ENCODE results near the gene FASLG.

FASLG gene

DNA sequence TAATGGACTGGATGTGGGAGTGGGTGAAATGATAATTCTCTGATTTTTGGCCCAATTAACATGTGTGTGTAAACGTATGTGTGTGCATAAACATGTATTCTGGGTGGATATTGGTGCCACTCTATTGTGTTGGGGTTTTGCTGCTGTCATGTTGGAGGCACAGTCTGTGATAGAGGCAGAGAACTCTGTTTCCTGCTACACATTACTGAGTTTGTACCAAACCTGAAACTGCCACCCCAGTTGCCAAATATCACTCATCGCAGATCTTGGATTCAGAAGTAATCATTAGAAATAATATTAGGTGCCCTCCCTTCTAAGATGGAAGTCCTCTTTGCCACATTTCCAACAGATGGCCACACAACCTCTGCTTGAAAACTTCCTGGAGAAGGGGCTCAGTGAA lies 13.8 kb downstream of the FASLG start:
- Histone ChIP-seq H2AFZ (ENCODE audit: low read depth) (no peak overlapping the region), H3K27me3 (ENCODE audit: insufficient read depth, low read depth) (no peaks in the 10 kb centered on the region)

DNA sequence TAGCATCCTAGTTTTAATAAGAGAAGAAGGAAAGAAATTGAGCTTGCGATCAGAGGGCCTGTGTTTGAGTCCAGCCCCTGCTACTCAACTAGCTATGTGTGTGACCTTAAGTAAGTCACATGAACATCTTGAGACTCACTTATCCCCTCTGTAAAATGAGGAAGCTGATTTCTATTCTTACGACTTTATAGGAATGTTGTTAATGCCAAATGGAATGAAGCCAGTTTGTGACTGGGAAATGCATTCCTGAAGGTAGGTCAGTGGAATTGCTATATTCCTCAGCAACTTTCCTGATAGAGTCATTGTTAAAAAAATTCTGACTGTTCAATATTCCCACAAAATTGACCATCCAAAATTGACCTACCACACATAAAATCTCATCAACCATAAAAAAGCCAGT lies 14.9 kb downstream of the FASLG start:
- Histone ChIP-seq H3K27ac (no peak overlapping the region), H3K4me1 (ENCODE audit: low read depth, poor library complexity, severe bottlenecking) (no peaks in the 10 kb centered on the region), H3K4me3 (IDR thresholded peaks at IDR 0.05; ENCODE audit: insufficient read depth, low read depth, low read length) (no peak overlapping the region), H3K27me3 (ENCODE audit: insufficient read depth, low read depth) (no peaks in the 10 kb centered on the region), H3K9ac (no peak overlapping the region), H2AFZ (ENCODE audit: low read depth) (no peak overlapping the region), H4K20me1 (ENCODE audit: insufficient read depth) (no peaks in the 10 kb centered on the region), H3K4me2 (no peak overlapping the region), H3K36me3 (ENCODE audit: insufficient read depth) (no peaks in the 10 kb centered on the region), H3K79me2 (ENCODE audit: insufficient read depth, low read depth) (no peaks in the 10 kb centered on the region)
- TF ChIP-seq, protein P1, sequence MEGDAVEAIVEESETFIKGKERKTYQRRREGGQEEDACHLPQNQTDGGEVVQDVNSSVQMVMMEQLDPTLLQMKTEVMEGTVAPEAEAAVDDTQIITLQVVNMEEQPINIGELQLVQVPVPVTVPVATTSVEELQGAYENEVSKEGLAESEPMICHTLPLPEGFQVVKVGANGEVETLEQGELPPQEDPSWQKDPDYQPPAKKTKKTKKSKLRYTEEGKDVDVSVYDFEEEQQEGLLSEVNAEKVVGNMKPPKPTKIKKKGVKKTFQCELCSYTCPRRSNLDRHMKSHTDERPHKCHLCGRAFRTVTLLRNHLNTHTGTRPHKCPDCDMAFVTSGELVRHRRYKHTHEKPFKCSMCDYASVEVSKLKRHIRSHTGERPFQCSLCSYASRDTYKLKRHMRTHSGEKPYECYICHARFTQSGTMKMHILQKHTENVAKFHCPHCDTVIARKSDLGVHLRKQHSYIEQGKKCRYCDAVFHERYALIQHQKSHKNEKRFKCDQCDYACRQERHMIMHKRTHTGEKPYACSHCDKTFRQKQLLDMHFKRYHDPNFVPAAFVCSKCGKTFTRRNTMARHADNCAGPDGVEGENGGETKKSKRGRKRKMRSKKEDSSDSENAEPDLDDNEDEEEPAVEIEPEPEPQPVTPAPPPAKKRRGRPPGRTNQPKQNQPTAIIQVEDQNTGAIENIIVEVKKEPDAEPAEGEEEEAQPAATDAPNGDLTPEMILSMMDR (conservative IDR thresholded peaks at IDR 0.05; ENCODE audit: low read depth, low read length): no peak

More for the DNA sequence above, 13.8 kb downstream of the FASLG start:
- Histone ChIP-seq H3K4me2 (no peak overlapping the region), H3K36me3 (ENCODE audit: insufficient read depth) (no peaks in the 10 kb centered on the region), H3K9ac (no peak overlapping the region), H3K79me2 (ENCODE audit: insufficient read depth, low read depth) (no peaks in the 10 kb centered on the region), H3K4me1 (ENCODE audit: low read depth, poor library complexity, severe bottlenecking) (no peaks in the 10 kb centered on the region), H3K4me3 (IDR thresholded peaks at IDR 0.05; ENCODE audit: insufficient read depth, low read depth, low read length) (no peak overlapping the region), H4K20me1 (ENCODE audit: insufficient read depth) (no peaks in the 10 kb centered on the region), H3K27ac (no peak overlapping the region)
- TF ChIP-seq, protein P1 (conservative IDR thresholded peaks at IDR 0.05; ENCODE audit: low read depth, low read length): no peak

DNA sequence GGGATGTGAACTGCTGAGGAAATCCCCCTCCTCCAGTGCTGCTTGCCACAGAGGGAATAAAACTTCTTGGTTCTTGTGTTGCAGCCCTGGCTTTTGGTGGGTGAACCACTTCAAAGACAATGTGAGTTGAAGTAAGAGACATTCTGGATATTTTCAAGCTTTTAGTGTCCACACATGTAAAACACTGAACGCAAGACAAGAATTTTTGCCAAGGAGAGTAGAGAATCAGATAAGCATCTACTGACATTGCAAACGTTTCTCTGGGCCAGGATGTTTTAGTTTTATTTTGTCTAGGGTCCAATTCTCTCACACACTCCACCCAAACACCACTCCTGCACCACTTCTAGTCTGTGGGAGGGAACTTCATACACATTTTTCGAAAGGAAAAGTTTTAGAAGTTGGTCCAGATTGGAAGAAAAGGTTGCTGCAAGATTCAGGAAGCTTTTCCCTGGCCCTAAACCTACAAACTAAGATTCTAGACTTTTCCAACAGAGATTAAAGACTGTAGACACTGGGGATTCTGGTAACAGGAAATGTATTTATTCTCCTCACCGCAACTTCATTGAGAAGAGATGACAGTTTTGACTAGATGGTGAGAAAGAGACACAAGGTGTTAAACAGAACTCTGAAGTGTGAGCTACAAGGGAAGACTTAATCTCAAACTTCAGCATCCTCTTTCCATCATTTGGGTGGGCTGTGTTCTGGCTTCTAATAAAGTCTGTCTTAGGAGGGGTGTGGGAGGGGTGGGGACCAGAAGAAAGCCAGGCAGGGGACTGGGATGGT lies 16.1 kb downstream of the FASLG start:
- no peak overlapping the region for H3K27ac ChIP-seq

DNA sequence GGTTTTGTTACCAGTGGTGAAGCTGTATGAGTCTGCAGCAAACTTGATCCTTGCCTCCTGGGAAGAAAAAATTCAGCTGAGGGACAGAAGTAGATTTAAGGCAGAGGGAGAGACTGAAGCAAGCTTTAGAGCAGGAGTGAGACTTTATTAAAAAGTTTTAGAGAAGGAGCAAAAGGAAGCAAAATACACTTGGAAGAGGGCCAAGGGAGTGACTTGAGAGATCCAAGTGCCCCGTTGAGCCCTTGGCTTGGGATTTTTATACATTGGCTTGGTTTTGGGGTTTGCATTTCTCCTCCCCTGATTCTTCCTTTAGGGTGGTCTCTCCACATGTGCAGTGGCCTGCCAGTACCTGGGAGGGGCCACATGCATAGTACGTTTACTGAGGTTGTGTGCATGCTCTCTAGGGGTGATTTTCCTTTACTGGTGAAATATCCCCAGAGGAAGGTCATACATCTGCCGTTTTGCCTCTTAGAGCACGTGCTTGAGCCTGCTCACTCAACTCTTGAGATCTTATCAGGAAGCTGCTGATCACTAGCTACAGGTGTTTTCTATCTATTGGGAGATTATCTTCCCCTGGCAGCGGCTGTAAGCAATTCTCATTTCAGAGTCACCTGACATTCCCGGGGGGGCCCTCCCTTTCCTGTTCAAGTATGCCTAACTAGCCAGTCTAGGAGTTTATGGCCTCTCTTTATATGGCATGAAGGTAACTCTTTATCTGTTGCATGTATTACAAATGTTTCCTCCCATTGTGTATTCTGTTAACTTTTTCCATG lies 20.3 kb downstream of the FASLG start:
- 0 out of 2 replicates have a peak, but pooled peaks cover 4% of the 10 kb centered on the region for H4K20me1 ChIP-seq (ENCODE audit: insufficient read depth)
- H3K9ac ChIP-seq: no peak overlapping the region
- no peaks in the 10 kb centered on the region for H3K36me3 ChIP-seq (ENCODE audit: insufficient read depth)
- H3K4me3 ChIP-seq (IDR thresholded peaks at IDR 0.05; ENCODE audit: insufficient read depth, low read depth, low read length): no peak overlapping the region
- no peaks in the 10 kb centered on the region for H3K27me3 ChIP-seq (ENCODE audit: insufficient read depth, low read depth)
- H3K79me2 ChIP-seq (ENCODE audit: insufficient read depth, low read depth): no peaks in the 10 kb centered on the region
- H3K4me1 ChIP-seq (ENCODE audit: low read depth, poor library complexity, severe bottlenecking): no peaks in the 10 kb centered on the region
- H2AFZ ChIP-seq (ENCODE audit: low read depth): no peak overlapping the region
- H3K27ac ChIP-seq: no peak overlapping the region
- TF ChIP-seq, protein P1 (conservative IDR thresholded peaks at IDR 0.05; ENCODE audit: low read depth, low read length): no peak
- no peak overlapping the region for H3K4me2 ChIP-seq

More for the DNA sequence above, 16.1 kb downstream of the FASLG start:
- Histone ChIP-seq H2AFZ (ENCODE audit: low read depth) (no peak overlapping the region), H3K27me3 (ENCODE audit: insufficient read depth, low read depth) (no peaks in the 10 kb centered on the region), H3K9ac (no peak overlapping the region), H3K4me1 (ENCODE audit: low read depth, poor library complexity, severe bottlenecking) (no peaks in the 10 kb centered on the region), H3K4me3 (IDR thresholded peaks at IDR 0.05; ENCODE audit: insufficient read depth, low read depth, low read length) (no peak overlapping the region), H3K4me2 (no peak overlapping the region), H3K36me3 (ENCODE audit: insufficient read depth) (no peaks in the 10 kb centered on the region), H4K20me1 (ENCODE audit: insufficient read depth) (no peaks in the 10 kb centered on the region), H3K79me2 (ENCODE audit: insufficient read depth, low read depth) (no peaks in the 10 kb centered on the region)
- TF ChIP-seq, protein P1 (conservative IDR thresholded peaks at IDR 0.05; ENCODE audit: low read depth, low read length): no peak

Measured in KMS-11 (cell line).